Cardiac fibroblast (primary cell): ENCODE results near the gene PPP2R2D.

ENCODE experiments used
- DNase-seq, 2 donors: peaks; one replicate each; pipeline versions ENCODE4 v3.0.0 to v3.0.0-alpha.2; 2010; ENCODE audit warnings: low read depth in 2 of 2
- H3K4me3 ChIP-seq, 2 donors: replicated peaks in 1 of 2; 1 replicate in 1 of 2; 2 replicates in 1 of 2; pipeline ENCODE4 v1.5.1; 2011; ENCODE audit warnings: low read depth in 2 of 2, low read length in 2 of 2, mild to moderate bottlenecking in 2 of 2, moderate library complexity in 1 of 2
- TF ChIP-seq, protein P1 (sequence below): IDR thresholded peaks from one replicate; pipeline ENCODE4 v1.5.1; 2011; ENCODE audit warnings: low read depth, mild to moderate bottlenecking, low read length, inconsistent platforms

The PPP2R2D gene

DNA sequence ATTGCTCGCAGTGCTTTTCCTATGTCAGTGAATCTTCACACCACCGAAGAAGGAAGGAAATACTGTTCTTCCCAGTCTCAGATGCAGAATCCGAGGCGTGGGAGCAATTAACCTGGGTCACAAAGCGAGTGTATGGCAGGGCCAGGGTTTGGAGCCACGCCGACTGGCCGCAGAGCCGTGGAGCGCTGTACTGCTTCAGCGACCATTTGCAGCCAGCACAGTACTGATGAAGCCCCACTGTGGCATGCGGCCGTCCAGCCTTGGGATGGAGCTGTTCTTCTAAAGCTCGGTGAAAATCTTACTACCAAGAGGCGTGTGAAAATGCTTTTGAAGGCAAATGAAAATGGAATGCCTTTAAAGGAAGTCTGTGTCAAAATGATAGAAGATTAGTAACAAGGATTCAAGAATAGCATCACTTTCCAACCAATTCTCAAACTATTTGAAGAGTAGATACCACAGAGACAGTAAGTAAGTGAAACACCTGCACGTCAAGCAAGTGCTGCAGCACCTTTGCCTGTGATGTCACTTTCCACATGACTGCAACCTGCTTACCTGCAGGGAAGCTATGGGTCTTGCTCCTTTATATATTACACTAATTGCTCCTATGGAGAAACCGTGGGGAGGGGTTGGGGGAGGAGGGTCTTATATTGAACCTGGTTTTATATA is 4.9 kb downstream of the PPP2R2D start:
- no peak for DNase-seq
- H3K4me3 ChIP-seq, result no peak overlapping the region
- TF ChIP-seq, protein P1, sequence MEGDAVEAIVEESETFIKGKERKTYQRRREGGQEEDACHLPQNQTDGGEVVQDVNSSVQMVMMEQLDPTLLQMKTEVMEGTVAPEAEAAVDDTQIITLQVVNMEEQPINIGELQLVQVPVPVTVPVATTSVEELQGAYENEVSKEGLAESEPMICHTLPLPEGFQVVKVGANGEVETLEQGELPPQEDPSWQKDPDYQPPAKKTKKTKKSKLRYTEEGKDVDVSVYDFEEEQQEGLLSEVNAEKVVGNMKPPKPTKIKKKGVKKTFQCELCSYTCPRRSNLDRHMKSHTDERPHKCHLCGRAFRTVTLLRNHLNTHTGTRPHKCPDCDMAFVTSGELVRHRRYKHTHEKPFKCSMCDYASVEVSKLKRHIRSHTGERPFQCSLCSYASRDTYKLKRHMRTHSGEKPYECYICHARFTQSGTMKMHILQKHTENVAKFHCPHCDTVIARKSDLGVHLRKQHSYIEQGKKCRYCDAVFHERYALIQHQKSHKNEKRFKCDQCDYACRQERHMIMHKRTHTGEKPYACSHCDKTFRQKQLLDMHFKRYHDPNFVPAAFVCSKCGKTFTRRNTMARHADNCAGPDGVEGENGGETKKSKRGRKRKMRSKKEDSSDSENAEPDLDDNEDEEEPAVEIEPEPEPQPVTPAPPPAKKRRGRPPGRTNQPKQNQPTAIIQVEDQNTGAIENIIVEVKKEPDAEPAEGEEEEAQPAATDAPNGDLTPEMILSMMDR, result no peak

DNA sequence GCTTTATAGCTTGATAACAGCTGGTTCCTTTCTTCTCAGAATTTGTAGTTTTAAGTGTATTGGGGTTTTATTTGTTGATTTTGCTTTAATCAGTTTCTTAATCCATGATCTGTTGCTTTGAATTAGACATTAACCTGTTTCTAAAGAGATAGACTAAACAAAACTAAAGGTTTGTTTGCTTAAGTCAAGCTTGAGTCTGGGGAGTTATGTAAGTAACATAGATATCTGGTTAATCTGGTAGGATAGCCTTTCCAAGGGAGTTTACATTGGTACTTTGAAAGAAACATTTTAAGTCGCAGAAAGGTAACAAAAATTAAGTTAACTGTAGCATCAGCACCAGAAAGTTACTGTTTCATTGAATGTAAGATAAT is 5.4 kb downstream of the PPP2R2D start:
- no peak overlapping the region for H3K4me3 ChIP-seq
- no peak for DNase-seq
- TF ChIP-seq, protein P1, result no peak

DNA sequence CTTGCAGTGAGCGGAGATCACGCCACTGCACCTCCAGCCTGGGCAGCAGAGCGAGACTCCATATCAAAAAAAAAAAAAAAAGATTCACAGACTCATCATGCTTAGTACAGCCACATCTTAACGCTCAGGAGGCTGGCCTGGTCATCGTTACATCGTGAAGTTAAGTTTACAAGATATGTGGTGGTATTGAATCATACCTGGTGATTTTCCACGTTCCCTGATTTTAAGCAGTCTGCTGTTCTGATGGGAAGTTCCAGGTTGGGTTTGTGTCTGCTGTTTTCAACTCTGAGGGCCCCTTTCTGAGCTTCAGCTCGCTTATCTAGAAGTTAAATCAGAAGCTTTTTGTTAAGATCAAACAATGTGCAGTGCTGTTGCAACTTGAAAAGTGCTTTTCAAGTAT is 6.9 kb downstream of the PPP2R2D start:
- TF ChIP-seq, protein P1, result no peak
- H3K4me3 ChIP-seq, result no peak overlapping the region
- no peak for DNase-seq

DNA sequence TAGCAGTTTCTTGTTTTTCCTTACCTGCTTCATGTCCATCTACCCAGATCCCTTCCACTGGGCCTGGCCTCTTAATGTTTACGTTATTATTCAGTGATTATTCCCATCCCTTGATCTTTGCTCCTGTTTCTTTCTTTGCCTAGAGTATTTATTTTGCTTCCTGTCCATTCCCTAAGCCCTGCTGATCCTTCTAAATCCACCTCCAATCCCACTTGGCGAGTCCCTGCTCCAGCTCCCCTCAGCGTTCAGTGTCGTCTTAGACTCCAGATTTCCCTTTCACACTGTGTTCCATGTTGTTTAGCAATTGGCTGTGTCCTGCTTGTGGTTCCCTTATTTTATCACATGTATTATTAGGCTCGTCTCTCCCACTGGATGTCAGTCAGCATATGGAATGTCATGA is 7.3 kb downstream of the PPP2R2D start:
- H3K4me3 ChIP-seq, result no peak overlapping the region
- TF ChIP-seq, protein P1, result no peak
- no peak for DNase-seq

DNA sequence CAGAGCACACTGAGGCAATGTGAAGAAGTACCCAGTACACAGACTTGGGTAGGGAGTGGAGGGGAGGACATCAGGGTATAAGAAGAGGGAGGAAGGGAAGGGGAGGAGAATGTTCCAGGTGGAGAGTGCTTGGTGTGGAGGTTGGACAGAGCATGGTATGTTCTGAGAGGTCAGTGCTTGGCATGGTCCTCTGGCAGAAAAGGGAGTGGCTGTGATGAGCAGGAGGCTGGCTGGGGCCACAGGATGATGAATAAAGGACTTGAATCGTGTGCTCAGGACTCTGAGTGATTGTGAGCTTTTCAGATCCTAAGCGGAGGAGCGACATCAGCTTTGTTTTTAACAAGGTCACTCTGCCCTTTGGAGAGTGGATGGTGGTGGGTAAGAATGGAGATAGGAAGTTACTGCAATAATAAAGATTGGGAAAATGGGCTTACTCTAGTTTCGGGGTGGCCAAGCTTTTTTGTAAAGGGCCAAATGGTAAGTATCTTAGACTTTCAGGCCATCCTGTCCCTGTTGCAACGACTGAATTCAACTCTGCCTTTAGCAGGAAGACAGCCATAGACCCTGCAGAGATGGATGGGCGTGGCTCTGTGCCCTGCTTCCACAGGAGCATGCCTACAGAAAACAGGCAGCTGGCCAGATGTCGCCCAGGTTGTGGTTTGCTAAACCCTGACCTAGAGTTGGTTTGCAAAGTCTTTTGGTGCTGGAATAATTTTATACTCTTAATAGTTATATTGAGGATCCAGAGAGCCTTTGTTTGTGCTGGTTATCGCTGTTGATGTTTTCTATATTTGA is 8.4 kb downstream of the PPP2R2D start:
- TF ChIP-seq, protein P1, result no peak
- H3K4me3 ChIP-seq, result no peak overlapping the region
- no peak for DNase-seq

DNA sequence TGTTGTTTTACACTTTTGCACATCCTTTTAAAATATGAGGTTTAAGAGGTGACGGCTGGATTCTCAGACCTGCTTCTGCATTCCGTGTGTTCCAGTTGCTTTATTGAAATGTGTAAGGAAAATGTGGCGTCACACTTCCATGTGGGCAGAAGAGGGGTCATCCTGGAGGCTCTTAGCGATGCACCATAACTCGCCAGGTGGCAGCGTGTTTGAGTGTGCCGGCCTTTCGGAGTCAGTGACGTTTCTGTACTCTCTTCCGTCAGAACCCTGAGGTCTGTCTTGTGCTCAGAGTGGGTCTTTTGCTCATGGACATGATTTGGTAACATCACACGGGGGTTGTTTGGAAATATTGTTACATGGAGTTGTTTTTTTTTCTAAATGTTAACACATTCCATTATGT is 9.1 kb downstream of the PPP2R2D start:
- TF ChIP-seq, protein P1, result no peak
- no peak overlapping the region for H3K4me3 ChIP-seq
- no peak for DNase-seq
